ENCODE results near the gene SAG. TPM values are rescaled to one million over a fixed set of nuclear protein-coding genes. Genes with fewer than 3 reads are reported as not detected.

The SAG gene
- total and polyA plus RNA-seq, 7 donors, result not detected

DNA sequence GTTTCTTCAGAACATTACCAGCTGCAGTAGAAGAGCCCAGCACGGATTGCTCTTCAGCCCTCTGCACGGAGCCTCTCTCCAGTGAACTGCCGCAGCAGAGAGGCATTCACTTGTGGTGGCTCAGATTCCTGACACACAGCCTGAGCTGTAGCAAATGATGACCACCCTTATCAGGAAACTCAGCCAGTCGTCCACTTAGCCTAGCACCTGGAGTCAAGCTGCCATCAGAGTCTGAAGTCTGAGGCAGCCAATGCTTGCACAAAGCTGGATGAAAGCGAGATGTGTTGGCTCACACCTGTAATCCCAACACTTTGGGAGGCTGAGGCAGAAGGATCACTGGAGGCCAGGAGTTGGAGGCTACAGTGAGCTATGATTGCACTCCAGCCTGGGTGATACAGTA lies 11.7 kb upstream of the SAG start:
- Histone ChIP-seq H3K27ac (no peak overlapping the region), H3K4me1 (no peaks in the 10 kb centered on the region), H3K9me3 (no peaks in the 10 kb centered on the region), H3K4me3 (no peak overlapping the region), H3K36me3 (peaks cover 26 to 57% (median 40%) of the 10 kb centered on the region in 4 donors), H3K27me3 (no peaks in the 10 kb centered on the region)
- WGBS, 2 donors, result 86 to 91% methylated on average over 5 of the region's 5 CpGs
- intact Hi-C loops (cut with DNase I), result no loop called here
- no peak for DNase-seq
- no peak for TF ChIP-seq EP300 (IDR thresholded peaks at IDR 0.05)
- no peak for TF ChIP-seq POLR2AphosphoS5 (IDR thresholded peaks at IDR 0.05)
- TF ChIP-seq POLR2A (IDR thresholded peaks at IDR 0.05), result no peak
- TF ChIP-seq, protein P1, sequence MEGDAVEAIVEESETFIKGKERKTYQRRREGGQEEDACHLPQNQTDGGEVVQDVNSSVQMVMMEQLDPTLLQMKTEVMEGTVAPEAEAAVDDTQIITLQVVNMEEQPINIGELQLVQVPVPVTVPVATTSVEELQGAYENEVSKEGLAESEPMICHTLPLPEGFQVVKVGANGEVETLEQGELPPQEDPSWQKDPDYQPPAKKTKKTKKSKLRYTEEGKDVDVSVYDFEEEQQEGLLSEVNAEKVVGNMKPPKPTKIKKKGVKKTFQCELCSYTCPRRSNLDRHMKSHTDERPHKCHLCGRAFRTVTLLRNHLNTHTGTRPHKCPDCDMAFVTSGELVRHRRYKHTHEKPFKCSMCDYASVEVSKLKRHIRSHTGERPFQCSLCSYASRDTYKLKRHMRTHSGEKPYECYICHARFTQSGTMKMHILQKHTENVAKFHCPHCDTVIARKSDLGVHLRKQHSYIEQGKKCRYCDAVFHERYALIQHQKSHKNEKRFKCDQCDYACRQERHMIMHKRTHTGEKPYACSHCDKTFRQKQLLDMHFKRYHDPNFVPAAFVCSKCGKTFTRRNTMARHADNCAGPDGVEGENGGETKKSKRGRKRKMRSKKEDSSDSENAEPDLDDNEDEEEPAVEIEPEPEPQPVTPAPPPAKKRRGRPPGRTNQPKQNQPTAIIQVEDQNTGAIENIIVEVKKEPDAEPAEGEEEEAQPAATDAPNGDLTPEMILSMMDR (IDR thresholded peaks at IDR 0.05), result no peak

DNA sequence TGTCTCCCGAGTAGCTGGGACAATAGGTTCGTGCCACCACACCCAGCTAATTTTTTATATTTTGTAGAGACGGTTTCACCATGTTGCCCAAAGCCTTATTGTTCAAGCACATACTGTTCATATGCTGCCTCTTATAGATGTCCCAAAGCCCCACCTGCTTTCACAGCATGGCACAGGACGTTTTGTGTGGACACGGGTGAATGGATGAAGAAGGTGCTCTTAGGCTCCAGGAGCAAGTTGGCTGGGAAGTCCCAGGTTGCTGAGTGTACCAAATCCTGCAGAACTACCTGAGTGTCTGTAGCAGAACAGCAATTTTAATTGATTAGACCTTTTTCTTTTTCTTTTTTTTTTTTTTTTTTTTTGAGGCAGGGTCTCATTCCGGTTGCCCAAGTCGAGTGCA lies 10.5 kb upstream of the SAG start:
- Histone ChIP-seq H3K27me3 (no peaks in the 10 kb centered on the region), H3K4me3 (no peak overlapping the region), H3K4me1 (no peaks in the 10 kb centered on the region), H3K36me3 (peaks cover 20 to 45% (median 29%) of the 10 kb centered on the region in 4 donors), H3K27ac (no peak overlapping the region), H3K9me3 (no peaks in the 10 kb centered on the region)
- WGBS, 2 donors, result 39 to 86% methylated on average over 7 of the region's 7 CpGs
- intact Hi-C loops (cut with DNase I), result no loop called here
- no peak for DNase-seq
- no peak for TF ChIP-seq POLR2A (IDR thresholded peaks at IDR 0.05)
- TF ChIP-seq, protein P1 (IDR thresholded peaks at IDR 0.05), result no peak
- no peak for TF ChIP-seq EP300 (IDR thresholded peaks at IDR 0.05)
- TF ChIP-seq POLR2AphosphoS5 (IDR thresholded peaks at IDR 0.05), result no peak

DNA sequence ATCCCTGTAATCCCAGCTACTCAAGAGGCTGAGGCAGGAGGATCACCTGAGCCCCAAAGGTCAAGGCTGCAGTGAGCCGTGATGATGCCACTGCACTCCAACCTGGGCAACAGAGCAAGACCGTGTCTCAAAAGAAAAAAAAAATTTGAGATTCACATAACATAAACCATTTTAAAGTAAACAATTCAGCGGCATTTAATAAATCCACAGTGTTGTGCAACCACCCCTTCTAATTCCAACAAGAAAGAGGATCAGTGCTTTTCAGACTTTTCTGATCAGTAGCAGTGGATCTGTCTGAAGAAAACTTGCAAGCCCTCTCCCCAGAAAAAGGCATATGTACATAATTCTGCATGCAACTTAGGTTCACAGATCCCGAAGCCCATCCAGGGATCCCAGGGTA lies 7.2 kb upstream of the SAG start:
- no peak for DNase-seq
- TF ChIP-seq EP300 (IDR thresholded peaks at IDR 0.05) (no peak), POLR2AphosphoS5 (IDR thresholded peaks at IDR 0.05) (no peak), POLR2A (IDR thresholded peaks at IDR 0.05) (no peak)
- TF ChIP-seq, protein P1 (IDR thresholded peaks at IDR 0.05), result no peak
- Histone ChIP-seq H3K4me3 (no peak overlapping the region), H3K9me3 (no peaks in the 10 kb centered on the region), H3K4me1 (no peaks in the 10 kb centered on the region), H3K27me3 (no peaks in the 10 kb centered on the region), H3K27ac (no peak overlapping the region), H3K36me3 (peaks cover 0 to 12% (median 0%) of the 10 kb centered on the region in 4 donors)
- intact Hi-C loops (cut with DNase I), result no loop called here
- 79 to 88% methylated on average over 4 of the region's 4 CpGs for WGBS, 2 donors

DNA sequence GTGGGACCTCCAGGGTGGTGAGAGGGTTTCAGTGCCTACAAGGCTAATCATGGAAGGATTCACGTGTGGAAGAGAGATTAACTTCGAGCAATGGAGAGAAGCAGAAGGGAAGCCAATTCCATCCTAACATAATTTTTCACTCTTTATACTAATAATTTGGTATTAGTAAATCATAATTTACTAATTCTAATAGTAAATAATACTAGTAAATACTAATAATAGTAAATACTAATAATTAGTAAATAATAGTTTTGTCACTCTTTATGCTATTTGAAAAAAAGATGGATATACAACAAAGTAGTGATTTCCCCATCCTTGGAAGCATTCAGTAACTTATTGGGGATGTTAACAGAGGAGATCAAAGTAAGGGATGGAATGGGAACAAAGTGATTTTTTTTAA lies 6.4 kb upstream of the SAG start:
- Histone ChIP-seq H3K27ac (no peak overlapping the region), H3K4me1 (no peaks in the 10 kb centered on the region), H3K36me3 (peaks cover 0 to 4% (median 0%) of the 10 kb centered on the region in 4 donors), H3K4me3 (no peak overlapping the region), H3K27me3 (no peaks in the 10 kb centered on the region), H3K9me3 (no peaks in the 10 kb centered on the region)
- TF ChIP-seq, protein P1 (IDR thresholded peaks at IDR 0.05), result no peak
- TF ChIP-seq POLR2AphosphoS5 (IDR thresholded peaks at IDR 0.05) (no peak), POLR2A (IDR thresholded peaks at IDR 0.05) (no peak), EP300 (IDR thresholded peaks at IDR 0.05) (no peak)
- intact Hi-C loops (cut with DNase I), result no loop called here
- no peak for DNase-seq
- WGBS, 2 donors, result 91 to 96% methylated on average over 2 of the region's 2 CpGs

DNA sequence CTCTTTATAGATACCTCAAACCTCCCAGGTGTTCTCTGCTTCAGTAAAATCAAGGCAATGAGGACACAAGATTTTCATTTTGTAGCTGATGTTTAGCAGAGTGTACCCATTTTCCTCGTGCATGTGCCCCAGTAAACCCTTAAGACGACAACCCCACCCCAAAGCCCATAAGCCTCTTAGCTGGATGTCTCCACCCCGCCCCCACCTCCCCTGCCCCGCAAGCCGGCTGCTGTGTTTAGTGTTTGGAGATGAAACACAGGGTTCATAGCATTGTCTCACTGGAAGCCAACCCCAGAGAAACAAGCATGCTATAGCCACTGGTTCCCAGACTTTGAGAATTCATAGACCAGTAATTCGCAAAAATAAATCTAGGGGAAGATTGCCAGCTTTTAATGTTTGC lies 5.8 kb upstream of the SAG start:
- Histone ChIP-seq H3K4me1 (no peaks in the 10 kb centered on the region), H3K27ac (no peak overlapping the region), H3K4me3 (no peak overlapping the region), H3K36me3 (no peaks in the 10 kb centered on the region), H3K9me3 (no peaks in the 10 kb centered on the region), H3K27me3 (no peaks in the 10 kb centered on the region)
- DNase-seq, result no peak
- TF ChIP-seq POLR2AphosphoS5 (IDR thresholded peaks at IDR 0.05) (no peak), EP300 (IDR thresholded peaks at IDR 0.05) (no peak), POLR2A (IDR thresholded peaks at IDR 0.05) (no peak)
- TF ChIP-seq, protein P1 (IDR thresholded peaks at IDR 0.05), result no peak
- intact Hi-C loops (cut with DNase I), result no loop called here
- WGBS, 2 donors, result 70 to 72% methylated on average over 6 of the region's 6 CpGs
